ELR (cell line): Measurements from ENCODE around the gene ZNF320.
A peak's percentile ranks its signal among the peaks of the same experiment; 100 is the strongest.
"Not testable (repeated sequence)": the region's sequence is repeated elsewhere in the genome, so short reads cannot be mapped to it uniquely, and the experiment has no call there.

Experiments used
- DNase-seq: peaks from one replicate; pipeline ENCODE4 v3.0.0-alpha.2; 2015; ENCODE audit warnings: low read depth

ZNF320 gene

DNA sequence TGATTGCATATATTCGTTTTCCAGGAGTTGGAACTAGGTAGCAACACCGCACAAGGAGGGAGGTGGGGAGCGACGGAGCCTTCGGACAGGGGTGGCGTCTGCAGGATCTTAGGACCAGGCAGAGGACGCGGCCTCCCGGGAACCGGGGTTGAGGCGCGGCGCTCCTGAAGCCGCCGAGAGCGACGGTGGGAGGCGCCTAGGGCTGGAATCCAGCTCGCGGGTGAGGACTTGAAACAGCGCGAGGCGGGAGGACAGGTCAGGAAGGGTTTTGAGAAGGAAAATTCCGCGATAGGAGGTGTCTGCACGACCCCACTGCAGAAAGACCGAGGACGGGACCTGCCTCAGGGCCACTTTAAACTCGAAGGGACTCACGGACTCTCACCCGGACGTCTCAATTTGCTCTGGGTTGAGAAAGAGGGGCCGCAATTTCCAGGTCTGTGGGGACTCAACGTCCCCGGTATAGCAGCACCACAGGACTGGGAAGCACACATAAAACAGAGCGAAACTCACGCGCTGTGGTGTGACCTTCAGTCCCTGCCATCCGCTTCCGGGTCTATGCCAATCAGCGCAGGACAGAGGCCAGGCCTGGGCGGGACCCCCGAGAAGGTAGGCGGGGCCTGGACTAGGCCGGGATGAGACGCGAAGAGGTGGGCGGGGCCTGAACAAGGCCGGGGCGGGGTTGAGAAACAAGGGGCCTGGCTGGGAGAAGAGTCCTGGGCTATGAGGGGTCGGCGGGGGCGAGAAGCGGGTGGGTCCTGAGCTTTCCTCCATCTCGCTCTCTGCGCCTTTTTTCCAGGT is at the start of gene ZNF320:
Gene ZNF320 (minus strand): TSS at position 498 of the 798 bp plus-strand sequence. CDS start 7,380 bp downstream, outside the sequence.
- peak; percentile 95 for DNase-seq

DNA sequence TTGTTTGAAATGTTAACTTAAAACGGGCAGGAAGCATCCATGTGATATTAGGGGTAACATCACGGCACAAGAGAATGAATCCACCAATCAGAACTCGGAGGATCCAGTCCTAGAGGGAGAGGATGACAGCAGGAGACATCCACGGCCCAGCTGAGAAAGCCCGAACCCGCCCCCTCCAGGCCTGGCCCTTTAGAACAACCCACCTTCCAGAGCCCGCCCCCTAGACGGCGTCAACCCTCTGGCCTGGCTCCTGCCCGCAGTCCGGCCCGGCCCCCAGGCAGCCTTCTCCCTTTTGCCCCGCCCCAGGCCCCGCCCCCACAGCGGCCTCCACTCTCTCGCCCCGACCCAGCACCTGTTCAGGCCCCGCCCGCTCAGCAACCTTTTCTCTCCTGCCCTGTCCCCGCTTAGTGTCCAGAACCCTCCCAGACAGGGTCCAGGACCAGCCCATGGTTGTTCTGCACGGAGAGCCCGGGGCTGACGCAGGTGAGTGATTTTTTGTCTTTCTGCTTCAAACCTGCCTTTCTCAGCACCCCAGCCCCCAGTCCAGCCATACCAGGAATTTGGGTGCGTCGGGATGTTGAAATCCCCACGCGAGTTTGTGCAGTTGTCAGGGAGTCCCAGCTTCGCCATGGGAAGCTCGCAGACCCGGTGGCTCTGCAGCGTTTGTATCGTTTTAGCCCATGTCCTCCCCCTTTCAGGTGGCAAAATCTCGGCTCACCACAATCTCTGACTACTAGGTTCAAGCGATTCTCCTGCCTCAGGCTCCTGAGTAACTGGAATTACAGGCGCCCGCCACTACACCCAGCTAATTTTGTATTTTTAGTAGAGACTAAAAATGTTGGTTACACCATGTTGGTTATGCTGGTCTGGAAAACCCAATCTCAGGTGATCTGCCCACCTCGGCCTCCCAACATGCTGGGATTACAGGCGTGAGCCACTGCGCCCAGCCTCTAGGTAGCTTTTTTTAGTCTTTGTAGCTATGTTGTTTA is 49.2 kb upstream of the ZNF320 start:
- DNase-seq: peak; percentile 37

DNA sequence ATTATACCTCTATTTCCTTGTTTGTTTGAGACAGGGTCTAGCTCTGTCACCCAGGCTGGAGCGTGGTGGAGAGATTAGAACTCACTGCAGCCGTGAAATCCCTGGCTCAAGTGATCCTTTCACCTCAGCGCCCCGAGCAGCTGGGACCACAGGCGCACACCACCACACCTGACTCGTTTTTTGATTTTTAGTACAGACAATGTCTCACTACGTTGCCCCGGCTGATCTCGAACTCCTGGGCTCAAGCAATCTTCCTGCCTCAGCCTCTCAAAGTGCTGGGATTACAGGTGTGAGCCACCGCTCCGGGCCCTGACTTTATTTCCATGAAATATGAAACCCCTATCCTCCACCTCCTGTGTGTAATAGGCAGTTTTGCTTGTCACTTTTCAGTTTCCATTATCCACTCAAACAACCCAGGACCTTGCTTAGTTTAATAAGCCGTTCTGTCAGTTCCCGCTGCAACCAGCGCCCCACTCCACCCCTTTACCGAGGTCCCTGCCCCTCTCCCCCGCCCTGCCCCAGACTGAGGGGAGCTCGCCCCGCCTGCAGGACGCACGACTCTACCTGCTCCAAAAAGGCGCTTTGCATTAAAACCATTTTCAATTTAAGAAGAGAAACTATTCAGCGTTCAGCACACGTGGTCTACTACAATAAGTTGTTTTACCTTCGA is 48.4 kb upstream of the ZNF320 start:
- no peak for DNase-seq

DNA sequence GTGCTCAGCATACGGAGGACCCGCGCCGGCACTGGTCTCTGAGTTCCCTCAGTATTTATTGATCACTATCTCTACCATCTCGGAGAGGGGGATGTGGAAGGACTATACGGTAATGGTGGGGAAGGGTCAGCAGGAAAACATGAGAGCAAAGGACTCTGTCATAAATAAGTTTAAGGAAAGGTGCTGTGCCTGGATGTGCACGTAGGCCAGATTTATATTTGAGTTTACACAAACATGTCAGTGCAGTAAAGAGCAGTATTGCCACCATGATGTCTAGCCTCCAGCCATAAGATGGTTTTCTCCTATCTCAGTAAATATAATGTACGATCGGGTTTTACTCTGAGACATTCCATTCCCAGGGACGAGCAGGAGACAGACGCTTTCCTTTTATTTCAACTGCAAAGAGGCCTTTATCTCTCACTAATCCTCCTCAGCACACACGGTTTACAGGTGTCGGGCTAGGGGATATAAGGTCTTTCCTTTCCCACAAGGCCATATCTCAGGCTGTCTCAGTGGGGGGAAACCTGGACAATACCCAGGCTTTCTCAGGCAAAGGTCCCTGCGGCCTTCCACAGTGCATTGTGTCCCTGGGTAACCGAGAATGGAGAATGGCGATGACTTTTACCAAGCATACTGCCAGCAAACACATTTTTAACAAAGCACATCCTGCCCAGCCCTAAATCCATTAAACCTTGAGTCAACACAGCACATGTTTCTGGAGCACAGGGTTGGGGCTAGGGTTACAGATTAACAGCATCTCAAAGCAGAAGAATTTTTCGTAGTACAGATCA is 47.5 kb upstream of the ZNF320 start:
- not testable (repeated sequence) for DNase-seq

DNA sequence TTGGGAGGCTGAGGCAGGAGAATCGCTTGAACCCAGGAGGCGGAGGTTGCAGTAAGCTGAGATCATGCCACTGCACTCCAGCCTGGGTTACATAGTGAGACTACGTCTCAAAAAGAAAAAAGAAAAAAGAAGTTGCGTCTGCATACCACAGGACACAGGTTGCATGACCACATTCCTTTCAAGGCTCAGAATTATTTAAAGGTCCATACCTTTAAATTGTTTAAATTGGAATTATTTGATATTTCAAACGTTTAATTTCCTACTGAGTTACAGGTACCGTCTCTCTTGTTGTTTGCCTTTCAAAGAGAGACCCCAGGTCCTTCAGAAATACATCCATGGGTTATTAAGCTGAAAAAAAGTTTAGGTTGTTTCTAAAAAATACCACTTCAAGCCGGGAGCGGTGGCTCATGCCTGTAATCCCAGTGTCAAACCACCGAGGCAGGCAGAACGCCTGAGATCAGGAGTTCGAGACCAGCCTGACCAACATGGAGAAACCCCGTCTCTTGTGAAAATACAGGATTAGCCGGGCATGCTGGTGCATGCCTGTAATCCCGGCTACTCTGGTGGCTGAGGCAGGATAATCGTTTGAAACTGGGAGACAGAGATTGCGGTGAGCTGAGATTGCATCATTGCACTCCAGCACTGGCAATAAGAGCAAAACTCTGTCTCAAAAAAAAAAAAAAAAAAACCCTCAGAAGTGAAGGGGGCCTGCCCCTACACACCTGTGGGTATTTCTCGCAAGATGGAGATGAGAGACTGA is 46.6 kb upstream of the ZNF320 start:
- no peak for DNase-seq

DNA sequence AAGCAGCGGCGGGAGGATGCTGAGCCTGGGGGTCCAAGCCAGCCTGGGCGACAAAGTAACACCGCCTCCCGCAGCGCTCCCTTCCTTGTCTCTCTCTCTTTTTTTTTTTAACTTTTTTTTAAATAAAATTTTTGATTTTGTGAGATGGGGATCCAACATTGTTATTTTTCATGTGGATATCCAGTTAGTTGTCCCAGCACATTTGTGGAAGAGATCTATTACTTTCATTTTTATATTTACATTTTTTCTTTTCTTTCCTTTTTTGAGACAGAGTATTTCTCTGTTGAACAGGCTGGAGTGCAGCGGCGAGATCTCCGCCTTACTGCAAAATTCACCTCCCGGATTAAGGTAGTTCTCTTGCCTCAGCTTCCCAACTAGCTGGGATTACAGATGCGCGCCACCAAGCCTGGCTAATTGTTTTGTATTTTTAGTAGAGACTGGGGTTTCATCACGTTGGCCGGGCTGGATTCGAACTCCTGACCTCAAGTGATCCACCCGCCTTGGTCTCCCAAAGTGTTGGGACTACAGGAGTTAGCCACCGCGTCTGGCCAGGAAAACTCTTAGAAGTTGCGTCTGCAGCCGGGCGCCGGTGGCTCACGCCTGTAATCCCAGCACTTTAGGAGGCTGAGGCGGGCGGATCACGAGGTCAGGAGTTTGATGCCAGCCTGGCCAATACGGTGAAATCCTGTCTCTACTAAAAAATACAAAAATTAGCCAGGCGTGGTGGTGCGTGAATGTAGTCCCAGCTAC is 45.9 kb upstream of the ZNF320 start:
- DNase-seq: no peak

DNA sequence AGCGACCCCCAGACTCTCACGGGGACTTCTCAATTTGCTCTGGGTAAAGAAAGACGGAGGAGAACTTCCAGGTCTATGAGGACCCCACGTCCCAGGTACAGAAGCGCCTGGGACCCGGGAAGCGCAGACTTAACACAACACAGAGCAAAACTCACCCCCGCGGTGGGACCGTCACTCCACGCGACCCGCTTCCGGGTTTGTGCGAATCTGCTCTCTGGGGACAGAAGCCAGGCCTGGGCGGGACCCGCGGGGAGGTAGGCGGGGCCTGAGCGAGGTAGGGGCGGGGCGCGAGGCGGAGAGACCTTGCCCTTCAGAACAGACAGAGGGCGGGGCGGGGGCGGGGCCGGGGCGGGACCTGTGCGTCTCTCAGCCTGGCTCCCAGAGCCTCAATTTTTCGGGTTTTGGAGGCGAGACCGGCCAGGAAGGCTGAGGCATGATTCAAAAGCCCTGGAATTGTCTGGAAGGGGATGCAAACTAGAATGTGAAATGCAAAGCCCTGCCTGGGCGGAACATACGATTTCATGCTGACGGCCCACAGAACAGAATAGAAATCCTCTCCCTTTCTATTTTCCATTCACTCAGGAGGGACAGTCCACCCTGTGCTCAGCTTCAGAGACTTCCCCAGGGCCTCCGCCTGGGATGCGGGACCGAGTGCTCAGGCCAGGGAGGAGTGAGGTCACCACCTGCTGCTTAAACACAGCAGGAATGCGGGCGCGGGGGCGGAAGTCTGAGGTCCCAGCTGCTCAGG is 45.1 kb upstream of the ZNF320 start:
- DNase-seq: peak; percentile 85

DNA sequence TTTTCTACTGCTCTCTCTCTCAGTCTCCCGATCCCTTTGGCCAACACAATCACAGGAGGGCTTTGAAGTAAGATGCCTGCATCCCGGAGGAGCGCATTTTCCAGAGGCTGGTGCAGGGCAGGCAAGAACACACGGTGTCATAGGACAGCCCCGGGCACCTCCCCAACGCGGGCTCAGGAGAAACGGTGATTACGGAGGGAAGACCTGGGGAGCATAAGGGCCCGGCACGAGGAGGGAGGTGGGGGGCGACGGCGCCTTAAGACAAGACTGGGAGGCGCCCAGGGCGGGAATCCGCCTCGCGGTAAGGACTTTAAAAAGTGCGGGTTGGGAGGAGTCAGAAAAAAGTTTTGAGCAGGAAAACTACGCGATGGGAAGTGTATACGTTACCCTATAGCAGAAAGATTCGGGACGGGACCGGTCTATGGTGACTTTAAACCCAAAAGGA is 44.5 kb upstream of the ZNF320 start:
- DNase-seq: peak; percentile 56

DNA sequence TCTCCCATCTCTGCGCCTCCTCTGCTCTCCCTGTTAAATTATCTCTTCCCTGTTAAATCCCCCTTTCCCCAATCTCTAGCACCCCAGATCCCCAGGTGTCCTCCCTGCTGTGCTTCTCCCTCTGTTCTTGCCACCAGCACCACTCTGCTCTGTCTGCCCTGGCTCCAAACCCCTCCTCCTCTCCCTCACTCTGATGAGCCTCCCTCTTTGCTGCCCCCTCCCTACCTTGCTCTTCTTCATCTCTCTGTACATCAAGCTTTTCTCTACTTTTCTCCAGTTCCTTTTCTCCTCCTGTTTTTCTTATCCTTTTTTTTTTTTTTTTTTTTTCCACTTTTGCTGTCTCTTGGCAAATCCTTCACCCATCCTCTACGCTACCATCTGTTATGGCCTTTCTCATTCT is 44.1 kb upstream of the ZNF320 start:
- DNase-seq: not testable (repeated sequence)

DNA sequence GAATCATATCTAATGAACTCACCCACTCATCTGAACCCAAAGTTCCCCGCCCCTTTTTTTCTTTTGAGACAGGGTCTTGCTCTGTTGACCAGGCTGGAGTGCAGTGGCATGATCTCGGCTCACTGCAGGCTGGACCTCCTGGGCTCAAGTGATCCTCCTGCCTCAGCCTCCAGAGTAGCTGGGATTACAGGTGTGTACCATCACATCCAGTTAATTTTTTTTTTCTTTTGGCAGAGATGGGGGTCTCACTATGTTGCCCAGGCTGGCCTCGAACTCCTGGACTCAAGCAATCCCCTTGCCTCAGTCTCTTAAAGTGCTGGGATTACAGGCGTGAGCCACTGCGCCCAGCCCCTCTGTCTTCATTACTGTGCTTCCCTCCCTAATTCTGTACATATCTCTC is 43.5 kb upstream of the ZNF320 start:
- not testable (repeated sequence) for DNase-seq

DNA sequence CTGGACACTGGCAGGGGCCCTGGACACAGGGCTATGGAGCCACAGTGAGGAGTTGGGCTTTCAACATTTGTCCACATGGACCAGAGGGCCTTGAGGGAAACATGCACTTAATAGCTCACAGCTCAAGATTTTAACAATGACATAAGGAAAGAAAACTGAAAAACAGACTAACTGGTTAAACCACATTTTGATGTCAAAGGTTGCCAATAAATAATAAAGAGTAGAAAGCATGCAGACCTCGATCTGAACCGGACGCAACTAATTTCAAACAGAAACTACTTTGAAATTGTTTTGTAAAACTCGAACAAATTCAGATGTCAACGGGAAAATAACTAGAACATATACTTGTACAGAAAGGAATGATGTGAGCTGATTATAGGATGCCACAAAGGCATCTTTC is 41.3 kb upstream of the ZNF320 start:
- no peak for DNase-seq

DNA sequence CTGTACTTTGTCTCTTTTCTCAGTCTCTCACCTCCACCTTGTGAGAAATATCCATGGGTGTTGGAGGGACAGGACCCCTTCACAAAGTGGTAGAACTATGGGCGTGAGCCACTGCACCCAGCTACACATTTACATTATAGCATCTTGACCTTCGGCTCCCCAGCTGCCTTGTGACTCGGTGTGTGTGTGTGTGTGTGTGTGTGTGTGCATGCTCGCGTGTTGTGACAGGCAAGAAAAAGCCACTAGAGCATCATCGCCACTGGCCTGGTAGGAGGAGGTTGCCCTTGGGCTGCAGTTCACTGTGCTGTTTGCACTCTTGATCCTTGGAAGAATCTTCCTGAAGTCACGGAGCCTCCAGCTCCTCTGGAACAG is 39.5 kb upstream of the ZNF320 start:
- DNase-seq: no peak

DNA sequence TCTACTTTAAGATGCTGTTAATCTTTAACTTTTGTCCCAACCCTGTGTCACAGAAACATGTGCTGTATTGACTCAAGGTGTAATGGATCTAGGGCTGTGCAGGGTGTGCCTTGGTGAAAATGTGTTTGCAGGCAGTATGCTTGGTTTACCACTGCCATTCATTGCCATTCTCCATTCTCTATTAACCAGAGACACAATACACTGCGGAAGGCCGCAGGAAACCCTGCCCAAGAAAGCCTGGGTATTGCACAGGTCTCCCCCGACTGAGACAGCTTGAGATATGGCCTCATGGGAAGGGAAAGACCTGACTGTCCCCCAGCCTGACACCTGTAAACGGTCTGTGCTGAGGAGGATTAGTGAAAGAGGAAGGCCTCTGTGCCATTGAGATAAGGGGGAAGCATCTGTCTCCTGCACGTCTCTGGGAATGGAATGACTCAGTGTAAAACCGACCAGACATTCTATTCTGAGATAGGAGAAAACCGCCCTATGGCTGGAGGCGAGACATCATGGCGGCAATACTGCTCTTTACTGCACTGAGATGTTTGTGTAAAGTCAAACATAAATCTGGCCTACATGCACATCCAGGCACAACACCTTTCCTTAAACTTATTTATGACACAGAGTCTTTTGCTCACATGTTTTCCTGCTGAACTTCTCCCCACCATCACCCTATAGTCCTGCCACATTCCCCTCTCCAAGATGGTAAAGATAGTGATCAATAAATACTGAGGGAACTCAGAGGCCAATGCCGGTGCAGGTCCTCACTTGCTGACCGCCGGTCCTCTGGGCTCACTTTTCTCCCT is 38.9 kb upstream of the ZNF320 start:
- no peak for DNase-seq

DNA sequence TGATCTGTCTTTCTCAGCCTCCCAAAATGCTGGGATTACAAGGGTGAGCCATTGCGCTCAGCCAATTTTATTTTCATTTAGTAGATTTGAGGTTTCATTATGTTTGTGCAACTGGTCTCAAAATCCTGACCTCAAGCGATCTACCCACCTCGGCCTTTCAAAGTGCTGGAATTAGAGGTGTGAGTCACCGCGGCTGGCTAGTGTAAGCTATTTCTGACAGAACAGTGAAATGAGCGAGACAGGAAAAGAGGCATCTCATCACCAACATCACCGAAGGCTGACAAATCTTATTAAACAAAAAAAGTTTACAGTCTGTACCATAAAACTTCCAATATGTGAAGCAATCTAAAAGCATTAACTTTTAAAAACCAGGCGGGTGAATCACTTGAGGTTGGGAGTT is 38.0 kb upstream of the ZNF320 start:
- peak; percentile 67 for DNase-seq

DNA sequence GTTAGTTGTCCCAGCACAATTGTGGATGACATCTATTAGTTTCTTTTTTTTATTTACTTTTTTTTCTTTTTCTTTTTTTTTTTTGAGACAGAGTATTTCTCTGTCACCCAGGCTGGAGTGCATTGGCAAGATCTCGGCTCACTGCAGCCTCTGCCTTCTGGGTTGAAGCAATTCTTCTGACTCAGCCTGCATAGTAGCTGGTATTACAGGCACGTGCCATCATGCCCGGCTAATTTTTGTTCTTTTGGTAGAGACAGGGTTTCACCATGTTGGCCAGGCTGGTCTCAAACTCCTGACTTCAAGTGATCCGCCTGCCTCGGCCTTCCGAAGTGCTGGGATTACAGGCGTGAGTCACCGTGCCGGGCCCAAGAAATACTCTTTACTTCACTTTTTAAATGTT is 27.2 kb upstream of the ZNF320 start:
- DNase-seq: peak; percentile 35

DNA sequence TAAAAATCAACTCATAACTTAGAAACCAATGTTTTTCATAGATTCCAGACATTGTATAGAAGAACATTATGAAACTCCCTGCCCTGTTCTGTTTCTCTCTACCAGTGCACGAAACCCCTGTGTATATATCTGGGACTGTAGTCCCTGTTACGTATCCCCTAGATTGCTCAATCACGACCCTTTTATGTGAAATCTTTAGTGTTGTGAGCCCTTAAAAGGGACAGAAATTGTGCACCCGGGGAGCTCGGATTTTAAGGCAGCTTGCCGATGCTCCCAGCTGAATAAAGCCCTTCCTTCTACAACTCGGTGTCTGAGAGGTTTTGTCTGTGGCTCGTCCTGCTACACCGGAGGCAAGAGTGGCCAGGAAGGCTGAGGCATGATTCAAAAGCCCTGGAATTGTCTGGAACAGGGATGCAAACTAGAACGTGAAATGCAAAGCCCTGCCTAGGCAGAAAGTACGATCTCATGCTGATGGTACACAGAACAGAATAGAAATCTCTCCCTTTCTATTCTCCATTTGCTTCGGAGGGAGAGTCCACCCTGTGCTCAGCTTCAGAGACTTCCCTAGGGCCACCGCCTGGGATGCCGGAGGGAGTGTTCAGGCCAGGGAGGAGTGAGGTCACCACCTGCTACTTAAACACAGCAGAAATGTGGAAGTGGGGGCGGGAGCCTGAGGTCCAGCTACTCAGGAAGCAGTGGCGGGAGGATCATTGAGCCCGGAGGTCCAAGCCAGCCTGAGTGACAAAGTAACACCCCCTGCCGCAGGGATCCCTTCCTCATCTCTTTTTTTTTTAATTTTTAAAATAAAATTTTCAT is 26.6 kb upstream of the ZNF320 start:
- DNase-seq: peak; percentile 80
